Epithelial cell of proximal tubule (primary cell): Measurements from ENCODE around the gene GPR146. TPM values are rescaled to one million over a fixed set of nuclear protein-coding genes. Genes with fewer than 3 reads are reported as not detected.

Experiments
- DNase-seq: peaks from one replicate; pipeline ENCODE4 v3.0.0-alpha.2; 2011; ENCODE audit warnings: low read depth
- H3K4me3 ChIP-seq: 2 replicates; pipeline ENCODE4 v1.5.1; 2011; ENCODE audit warnings: low read depth, mild to moderate bottlenecking, low read length
- total RNA-seq: library from RNA; depleted of rRNA; stranded (reverse); fragments of >200 nt; gene quantifications from 2 replicates; pipeline ENCODE4 v1.2.3, GENCODE V29; 2015
- TF ChIP-seq, protein P1 (sequence below): conservative IDR thresholded peaks from 2 replicates; pipeline ENCODE4 v1.5.1; 2012; ENCODE audit warnings: low read depth, mild to moderate bottlenecking, low read length

The GPR146 gene
- total RNA-seq, 1 donor from 2014 or later: 0.23 TPM

GRCh38 chr7:1105189-1105588 is 60.8 kb downstream of the GPR146 start:
- no peak for DNase-seq
- TF ChIP-seq, protein P1, sequence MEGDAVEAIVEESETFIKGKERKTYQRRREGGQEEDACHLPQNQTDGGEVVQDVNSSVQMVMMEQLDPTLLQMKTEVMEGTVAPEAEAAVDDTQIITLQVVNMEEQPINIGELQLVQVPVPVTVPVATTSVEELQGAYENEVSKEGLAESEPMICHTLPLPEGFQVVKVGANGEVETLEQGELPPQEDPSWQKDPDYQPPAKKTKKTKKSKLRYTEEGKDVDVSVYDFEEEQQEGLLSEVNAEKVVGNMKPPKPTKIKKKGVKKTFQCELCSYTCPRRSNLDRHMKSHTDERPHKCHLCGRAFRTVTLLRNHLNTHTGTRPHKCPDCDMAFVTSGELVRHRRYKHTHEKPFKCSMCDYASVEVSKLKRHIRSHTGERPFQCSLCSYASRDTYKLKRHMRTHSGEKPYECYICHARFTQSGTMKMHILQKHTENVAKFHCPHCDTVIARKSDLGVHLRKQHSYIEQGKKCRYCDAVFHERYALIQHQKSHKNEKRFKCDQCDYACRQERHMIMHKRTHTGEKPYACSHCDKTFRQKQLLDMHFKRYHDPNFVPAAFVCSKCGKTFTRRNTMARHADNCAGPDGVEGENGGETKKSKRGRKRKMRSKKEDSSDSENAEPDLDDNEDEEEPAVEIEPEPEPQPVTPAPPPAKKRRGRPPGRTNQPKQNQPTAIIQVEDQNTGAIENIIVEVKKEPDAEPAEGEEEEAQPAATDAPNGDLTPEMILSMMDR: no peak

DNA sequence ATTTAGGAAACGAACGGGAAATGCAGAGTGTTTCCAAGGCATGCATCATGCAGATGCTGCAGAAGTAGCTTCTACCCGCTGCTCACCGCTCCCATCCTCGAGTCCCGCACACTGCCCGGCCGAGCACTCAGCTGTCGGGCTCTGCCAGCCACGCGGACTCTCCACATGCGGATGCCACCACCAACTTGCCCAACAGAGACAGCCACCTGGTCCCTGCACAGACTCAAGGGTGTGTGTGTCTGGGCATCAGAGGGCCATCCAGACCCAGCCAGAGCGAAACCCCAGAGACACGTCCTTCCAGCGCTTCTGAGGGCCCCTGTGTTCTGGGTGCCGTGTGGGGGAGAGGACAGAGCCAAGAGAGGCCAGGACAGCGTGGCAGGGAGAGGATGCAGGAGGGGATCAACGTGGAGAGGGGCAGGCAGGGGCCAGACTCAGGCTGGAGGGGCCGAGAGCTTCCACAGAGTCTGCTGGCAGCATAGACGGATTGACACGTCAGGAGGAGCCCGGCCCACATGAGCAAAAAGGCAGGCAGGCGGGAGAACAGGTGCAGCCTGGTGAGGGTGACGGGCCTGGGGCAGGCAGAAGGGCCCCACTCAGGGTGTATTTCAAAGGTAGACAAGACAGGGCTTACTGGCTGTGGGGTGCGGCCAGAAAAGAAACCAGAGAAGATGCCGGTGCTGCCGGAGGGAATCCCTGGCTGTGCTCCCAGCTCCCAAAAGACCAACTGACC is 61.9 kb downstream of the GPR146 start:
- H3K4me3 ChIP-seq: no peak overlapping the region
- TF ChIP-seq, protein P1: no peak
- DNase-seq: no peak

More at GRCh38 chr7:1105189-1105588, 60.8 kb downstream of the GPR146 start:
- H3K4me3 ChIP-seq: no peak overlapping the region

DNA sequence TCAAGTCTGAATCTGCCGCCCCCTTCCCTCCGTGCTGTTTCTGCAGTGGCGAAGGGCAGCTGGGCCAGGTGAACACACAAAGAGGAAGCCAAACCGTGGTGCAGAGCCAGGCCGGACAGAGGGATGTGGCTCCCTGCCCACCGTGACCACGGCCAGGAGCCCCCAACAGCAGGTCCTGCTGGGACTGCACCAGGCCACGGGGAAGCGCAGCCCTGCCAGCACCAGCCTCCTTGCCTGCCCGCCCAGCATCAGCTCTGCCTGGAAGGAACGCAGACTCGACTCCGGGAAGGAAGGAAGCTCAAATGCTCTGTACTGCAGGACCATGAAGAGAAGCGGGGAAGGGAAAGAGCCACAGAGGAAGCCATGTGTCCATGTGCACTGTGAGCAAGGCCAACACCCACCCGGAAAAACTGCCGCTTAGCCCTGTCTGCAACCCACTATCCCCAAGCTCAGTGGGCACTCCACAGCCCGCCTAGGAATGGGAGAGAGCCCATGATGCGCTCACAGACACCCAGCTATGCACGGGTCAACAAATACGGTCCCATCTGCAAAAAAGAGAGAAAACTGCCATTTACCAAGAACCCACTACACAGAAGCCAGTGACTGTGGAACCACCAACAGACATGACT is 62.6 kb downstream of the GPR146 start:
- no peak for DNase-seq

DNA sequence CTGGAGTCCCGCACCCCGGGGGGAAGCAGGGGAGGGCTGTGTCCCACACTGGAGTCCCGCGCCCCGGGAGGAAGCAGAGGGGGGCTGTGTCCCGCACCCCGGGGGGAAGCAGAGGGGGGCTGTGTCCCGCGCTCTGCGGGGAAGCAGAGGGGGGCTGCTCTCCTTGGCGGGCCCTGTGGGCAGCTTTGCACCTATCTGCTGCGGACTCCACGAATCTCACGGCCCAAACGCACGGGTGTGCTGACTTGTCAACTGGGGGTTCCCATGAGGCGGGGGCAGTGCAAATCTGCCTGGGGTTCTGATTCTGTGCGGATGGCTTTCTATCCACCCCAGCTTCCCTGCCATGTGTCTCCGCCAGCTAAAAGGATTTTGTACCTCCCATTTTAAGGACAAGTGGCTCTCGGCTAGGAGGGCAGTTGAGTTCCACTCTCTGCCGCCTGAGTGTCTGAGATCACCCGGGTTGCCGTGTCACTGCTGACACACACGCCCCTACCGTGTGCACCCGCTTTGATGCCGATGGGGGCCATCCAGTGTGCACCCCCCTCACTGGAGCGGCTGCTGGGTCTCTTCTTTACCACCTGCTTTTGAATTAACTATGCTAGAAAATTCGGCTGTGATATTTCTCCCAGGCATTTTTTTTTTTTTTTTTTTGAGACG is 64.0 kb downstream of the GPR146 start:
- TF ChIP-seq, protein P1: no peak
- DNase-seq: no peak
- no peak overlapping the region for H3K4me3 ChIP-seq

More for the DNA sequence above, 62.6 kb downstream of the GPR146 start:
- TF ChIP-seq, protein P1: no peak
- H3K4me3 ChIP-seq: no peak overlapping the region

Other genes with a start within 250 kb of the GPR146 start
- 117 and 270 TPM in 2 replicates for gene SUN1, start 212.1 kb upstream of the GPR146 start, total RNA-seq
- gene GET4, start 168.0 kb upstream of the GPR146 start, total RNA-seq: 32.6 and 42.2 TPM in 2 replicates
- 3.9 and 7.2 TPM in 2 replicates for gene ADAP1, start 89.9 kb upstream of the GPR146 start, total RNA-seq
- gene COX19, start 69.0 kb upstream of the GPR146 start, total RNA-seq: 4.6 and 5.4 TPM in 2 replicates
- gene CYP2W1, start 61.4 kb upstream of the GPR146 start, total RNA-seq: not detected in 2 replicates
- 0.72 and 0.81 TPM in 2 replicates for gene GPER1, start 43.6 kb downstream of the GPR146 start, total RNA-seq
- 17.2 and 32.8 TPM in 2 replicates for gene ZFAND2A, start 115.7 kb downstream of the GPR146 start, total RNA-seq
- 0.65 and 1.7 TPM in 2 replicates for gene UNCX, start 188.3 kb downstream of the GPR146 start, total RNA-seq